CD4-positive, alpha-beta T cell treated with Interleukin-17A for 1 hour (primary cell): ENCODE data around the gene LINS1.

Experiments
- DNase-seq: peaks from one replicate; pipeline ENCODE4 v3.0.0-alpha.2; 2020

The LINS1 gene, protein sequence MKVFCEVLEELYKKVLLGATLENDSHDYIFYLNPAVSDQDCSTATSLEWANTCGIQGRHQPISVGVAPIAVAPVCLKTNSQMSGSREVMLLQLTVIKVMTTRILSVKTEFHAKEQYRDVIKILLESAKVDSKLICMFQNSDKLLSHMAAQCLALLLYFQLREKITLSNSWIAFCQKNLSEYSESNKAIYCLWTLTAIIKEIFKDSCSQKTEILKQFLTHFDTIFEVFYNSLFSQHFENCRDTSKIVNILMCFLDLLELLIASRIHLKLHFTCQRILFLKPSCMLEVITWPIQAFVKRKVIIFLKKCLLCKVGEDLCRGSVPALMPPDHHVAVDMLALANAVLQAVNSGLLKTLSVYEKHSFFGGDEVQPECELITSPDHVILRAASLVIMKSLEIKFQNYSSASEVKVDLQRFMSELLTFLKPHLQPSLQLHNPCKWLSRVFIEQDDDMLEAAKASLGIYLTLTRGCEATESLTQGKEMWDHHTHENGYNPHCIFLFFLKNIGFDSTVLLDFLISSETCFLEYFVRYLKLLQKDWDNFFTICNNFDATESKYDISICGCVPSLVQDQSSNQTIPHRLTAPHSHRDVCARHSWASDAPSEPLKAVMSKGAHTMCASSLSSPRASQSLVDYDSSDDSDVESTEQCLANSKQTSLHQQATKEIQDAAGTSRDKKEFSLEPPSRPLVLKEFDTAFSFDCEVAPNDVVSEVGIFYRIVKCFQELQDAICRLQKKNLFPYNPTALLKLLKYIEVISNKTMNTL

DNA sequence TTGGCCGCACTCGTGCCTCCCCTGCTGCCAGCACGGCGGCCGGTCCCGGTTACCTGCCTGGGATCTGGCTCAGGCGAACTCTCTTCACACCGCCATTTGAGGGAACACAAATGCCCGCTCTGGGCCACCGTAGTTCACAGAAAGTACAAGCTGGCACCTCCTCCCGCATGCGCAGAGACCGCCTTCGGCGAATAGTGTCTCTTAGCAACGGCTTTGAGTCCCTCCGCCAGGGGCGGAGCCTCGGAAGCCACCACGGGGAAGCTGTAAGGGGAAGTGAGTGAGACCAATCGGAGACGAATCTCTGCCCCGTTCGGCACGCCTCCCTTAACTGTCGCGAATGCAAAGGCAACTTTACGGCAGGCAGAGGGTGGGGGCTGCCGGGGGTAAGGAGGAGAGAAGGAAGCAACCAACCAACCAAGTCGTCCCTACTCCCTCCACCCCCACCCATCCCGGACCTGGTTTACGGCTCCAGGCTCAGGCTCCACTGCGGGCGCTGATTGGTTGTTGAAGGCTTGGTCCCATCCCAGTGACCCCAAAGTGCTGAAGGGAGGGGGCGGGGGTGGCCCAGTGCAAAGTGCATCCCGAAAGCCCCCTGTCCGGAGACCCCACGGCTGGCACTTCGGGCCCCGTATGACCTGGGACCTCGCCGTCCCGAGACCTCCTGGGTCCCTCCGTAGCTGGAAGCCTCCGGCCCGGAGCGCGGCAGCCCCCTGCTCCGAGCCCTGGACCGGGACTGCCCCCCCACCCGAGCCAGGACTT, at the start of gene LINS1, which contains the start of gene ASB7:
Gene LINS1 (minus strand): TSS at position 121 of the 759 bp plus-strand sequence. CDS start 21,342 bp downstream, outside the sequence.
Gene ASB7 (plus strand): TSS at position 526 of the 759 bp plus-strand sequence. CDS start 9,628 bp downstream, outside the sequence.
- DNase-seq: peak; percentile 100

DNA sequence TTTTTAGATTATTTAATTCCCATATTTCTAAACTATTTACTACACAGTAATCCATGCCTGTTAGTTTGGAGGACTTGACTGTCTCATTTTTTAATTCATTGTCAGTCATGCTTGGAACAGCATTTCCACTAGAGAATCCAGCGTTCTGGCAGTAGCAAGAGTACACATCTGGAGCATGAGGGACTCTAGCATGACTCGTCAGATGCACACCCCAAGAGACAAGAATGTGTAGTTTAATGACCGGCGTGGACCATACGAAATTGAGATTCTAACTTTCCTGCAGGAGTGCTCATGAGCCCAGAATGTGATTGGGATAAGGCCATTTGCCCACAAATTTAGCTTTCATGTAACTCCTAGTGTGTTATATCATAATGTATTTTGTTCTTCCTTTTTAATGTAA, 49.3 kb upstream of the LINS1 start:
- DNase-seq: no peak

DNA sequence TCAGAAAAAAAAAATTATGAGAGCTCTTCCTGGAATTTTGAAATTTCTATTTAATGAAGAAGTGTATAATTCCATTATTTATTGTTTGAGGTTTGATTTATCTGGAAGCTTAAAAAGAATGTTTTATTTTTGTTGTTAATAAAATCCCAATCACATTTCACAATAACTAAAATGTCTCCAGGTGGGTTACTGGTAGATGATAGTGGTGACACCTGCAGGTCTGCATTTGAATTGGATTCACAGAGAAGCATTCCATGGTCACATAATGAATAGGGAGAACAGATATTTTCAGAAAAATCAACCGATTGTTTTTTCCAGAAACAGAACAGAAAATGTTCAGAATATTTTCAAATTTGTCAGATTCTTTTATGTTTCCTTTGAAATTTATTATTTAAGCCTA, 48.7 kb upstream of the LINS1 start:
- DNase-seq: no peak

DNA sequence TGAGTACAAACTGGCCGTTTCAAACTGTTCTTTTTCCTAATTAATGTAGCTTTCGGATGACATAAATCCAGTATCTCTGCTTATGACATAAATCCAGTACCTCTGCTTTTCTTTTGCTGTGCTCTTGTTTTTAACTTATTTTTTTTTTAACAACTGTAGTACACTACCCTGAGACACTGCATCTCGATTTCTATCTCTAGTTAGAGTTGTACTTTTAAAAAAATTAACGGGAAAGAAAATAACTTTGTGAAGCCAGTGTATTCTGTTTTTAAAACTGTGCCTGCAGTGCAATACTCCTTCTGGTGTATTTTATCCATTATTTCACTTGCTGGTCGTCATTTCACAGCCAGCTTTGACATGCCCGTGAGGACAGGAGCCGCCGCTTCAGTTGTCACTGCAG, 47.0 kb upstream of the LINS1 start:
- no peak for DNase-seq

DNA sequence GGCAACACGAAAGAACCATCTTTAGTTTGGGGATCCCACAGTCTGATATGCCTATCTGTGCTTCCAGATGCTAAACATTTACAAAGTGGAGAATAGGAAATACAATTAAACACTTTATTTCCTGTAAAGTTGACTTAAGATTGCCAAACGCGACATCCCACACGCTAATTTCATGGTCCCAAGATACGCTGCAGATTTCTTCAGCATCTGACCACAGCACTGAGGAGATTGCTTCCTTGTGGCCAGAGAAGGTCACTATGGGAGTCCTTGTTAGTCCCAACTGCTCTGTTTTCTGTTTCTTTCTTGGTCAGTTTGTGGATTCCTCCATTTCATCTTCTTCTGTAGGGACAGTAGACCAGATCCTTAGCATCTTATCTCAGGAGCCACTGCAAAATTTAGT, 43.7 kb upstream of the LINS1 start:
- DNase-seq: no peak

DNA sequence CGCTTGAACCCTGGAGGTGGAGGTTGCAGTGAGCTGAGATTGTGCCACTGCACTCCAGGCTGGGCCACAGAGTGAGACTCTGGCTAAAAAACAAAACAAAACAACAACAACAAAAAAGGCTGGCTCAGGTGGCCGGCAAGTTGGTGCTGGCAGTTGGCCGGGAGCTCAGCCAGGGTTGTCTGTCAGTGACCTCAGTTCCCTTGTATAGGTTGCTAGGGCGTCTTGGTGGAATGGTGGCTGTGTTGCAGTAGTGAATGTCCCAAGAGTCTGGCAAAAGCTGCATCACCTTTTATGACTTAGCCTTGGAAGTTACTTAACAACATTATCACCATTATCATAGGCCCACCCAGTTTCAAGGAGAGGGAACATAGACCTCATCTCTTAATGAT, 41.0 kb upstream of the LINS1 start:
- no peak for DNase-seq

DNA sequence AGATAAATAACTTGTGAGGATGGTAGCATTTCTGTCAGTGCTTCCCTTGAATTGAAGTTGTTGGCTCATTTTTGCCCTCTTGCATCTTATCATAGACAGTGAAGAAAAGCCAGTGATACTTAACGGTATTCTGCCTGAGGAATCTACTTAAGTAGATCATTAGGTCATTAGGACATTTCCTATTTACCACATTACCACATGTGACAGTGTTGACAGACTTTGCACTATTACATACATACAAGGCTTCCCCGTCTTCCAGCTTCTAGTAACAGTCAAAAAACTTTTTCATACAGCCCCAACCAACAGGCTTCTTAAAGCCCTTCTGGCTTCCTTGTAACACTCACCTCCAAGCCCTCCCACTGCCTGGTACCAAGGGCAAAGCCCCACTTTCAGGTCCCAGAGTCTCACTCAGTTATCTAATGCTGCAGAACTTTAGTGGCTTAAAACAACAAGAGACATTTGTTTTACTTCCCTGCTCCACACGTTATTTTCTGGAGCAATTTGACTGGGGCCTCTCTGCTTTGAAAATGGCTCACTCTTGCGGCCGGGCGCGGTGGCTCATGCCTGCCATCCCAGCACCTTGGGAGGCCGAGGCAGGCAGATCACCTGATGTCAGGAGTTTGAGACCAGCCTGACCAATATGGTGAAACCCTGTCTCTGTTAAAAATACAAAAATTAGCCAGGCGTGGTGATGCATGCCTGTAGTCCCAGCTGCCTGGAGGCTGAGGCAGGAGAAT, 40.4 kb upstream of the LINS1 start:
- no peak for DNase-seq

DNA sequence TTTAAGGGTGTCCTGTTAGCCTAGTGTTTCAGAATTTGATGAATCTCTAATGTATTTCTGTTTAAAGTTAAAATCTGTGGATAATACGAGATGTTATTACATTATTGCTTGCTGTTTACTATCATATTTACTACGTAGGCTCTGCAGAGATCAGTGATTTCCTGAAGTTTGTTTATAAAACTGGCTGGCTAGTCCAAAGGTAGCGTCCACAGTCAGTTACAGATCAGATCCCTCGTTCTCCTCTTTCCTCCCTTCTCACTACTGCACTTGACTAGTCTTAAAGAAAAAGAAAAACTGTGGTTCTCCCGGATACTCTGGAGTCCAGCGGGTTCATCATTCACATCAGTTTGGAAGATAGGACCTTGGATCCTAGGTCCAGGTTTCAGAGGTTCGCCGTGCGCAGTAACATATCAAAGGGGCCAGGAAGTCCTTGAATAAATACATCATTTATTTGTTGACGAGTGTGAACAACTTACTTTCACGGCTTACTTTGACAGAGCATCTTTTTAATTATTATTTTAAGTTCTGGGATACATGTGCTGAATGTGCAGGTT, 36.3 kb upstream of the LINS1 start:
- no peak for DNase-seq

DNA sequence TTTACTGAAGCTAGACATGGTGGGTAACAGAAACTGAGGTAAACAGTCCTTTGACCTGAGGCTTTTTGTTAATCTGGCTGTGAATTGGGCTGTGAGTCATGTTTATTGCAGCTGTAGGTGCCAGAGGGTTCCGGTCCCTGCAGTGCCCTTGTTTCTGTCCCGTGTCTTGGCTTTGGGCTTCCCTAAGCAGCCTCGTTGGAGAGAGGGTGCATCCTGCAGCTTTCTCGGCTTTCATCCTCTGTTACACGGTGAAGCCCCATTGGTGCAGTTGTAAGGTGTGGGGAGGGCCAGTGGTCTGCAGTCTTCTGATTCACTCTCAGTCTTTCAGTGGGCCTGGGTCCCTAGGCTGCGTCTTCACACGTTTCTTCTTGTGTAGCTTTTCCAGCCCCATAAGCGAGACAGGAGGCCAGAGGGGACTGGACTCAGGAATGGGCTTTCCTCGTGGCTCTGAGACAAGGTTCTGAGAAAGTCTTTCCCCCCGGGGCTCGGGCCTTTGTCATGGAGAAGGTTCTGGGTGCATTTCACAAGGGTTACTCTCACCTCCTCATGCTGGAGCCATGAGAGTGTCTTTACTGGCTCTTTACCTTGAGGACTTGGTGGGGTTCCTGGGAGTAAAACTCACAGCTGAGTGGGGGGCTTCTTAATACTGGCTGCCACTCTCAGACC, 33.6 kb upstream of the LINS1 start:
- DNase-seq: no peak

DNA sequence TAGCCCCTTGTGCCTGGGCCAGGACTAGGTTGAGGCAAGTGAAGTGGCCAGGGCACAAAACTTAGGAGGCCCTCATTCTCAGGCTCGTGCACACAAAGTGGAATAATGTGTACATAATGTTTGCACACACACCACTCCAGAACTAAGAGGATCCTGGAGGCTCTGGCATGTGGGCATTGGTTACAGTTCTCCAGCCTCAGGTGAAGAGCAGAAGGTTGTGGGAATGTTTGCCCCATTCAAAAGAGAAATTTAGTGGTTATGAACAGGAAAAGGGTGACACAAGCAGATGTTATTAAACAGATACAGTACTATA, 31.7 kb upstream of the LINS1 start:
- no peak for DNase-seq

DNA sequence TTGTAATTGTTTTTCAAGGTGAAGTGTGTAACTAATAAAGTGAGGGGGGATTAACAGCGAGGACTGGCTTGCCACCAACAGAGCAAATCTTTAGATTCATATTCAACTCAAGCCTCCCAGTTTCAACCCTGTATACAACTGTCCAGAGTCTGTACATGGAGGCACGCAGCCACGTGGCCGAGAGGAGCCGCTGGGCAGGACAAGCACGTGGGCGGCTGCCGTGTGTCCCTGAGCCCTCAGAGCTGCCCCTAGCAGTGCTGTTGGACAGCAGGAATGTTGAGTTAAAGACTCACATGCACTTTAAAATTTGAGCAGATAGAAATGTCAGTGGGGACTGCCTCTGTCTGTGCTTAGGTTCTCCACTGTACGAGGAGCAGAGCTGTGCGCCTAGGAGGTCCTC, 29.8 kb upstream of the LINS1 start:
- DNase-seq: no peak

DNA sequence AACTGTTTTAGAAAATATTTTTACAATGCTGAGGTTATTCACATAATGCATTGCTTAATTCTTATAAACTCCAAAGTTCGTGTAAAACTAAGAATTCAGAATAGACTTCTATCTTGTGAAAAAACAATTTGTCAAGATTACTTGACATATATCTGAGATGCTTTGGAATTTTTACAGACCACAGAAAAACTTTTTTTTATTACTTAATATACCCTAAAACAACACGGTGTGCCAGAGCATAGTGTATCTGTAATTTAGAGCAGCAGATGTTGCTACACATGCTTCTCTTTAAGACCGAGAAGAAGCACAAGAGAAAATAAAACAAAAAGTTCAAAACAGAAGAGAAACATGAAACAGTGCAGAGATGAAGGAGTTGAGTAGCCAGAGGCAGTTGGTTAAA, 26.8 kb upstream of the LINS1 start:
- no peak for DNase-seq

DNA sequence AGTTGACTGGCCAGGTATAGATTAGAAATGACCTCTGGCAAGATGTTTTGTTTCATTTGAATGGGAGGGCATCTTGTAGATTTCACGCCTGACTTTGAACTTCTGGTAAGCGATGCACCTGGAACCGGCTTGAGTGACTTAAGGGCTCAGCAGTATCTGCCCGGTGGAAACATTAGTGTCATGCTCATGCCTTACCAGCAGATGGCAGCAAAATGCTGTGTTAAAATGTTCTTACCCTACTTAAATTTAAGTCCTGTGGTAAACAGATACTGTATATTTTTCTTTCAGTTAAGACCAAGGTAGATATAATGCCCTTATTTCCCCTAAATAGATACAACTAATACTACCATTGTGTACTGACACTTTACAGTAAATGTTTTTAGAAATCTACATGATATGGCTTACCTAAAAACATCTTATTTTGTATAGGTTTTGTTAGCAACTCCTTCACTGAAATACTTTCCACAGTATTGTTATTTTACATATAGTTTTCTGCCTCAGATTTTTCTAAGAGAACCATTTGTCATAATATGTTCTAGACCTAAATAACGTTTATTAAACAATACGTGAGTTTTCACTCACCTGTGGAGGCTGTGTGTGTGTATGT, 25.9 kb upstream of the LINS1 start:
- peak; percentile 82 for DNase-seq

DNA sequence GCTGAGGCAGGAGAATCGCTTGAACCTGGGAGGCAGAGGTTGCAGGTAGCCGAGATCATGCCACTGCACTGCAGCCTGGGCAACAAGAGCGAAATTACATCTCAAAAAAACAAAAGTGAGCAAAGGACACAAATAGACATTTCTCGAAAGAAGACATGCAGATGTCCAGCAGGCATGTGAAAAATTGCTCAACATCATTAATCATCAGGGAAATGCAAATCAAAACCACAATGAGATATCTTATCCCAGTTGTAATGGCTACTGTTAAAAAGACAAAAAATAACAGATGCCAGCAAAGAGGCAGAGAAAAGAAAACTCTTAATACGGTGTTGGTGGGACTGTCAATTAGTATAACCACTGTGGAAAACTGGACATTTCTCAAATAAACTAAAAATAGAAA, 21.3 kb upstream of the LINS1 start:
- no peak for DNase-seq

DNA sequence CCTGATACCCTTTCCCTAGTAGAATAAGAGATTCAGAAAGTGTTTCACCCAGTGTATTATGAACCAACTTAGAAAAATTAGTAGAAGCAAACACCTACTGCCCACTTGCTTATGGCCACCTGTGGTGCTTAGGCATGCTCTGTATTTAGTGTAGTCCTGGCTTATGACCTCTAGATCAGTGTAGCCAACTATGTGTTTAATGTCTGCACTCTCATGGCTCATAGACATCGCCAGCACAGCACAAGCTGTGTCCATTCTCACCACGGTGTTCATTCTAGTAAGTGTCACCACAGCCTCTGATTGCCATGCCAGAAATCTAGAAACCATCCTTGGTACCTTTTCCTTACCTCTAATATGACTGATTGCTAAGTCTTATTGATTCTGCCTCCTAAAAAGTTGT, 14.7 kb upstream of the LINS1 start:
- DNase-seq: no peak

DNA sequence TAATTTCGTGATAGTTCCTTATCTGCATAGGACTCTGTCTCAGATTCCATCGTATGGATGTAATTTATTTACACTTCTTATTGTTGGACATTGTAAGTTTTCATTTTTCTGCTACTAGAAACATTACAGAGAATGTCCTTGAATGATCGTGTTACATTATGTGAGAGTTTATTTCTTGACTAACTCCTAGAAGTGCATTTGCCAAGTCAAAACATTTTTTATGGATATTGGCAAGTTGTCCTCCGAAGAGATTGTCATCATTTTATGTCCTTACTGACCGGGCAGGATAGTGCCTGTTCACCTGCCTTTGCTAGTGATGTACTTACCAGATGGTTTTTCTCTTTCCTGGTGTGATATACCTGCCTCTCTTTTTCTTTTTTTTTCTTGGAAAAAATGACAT, 13.8 kb upstream of the LINS1 start:
- no peak for DNase-seq

DNA sequence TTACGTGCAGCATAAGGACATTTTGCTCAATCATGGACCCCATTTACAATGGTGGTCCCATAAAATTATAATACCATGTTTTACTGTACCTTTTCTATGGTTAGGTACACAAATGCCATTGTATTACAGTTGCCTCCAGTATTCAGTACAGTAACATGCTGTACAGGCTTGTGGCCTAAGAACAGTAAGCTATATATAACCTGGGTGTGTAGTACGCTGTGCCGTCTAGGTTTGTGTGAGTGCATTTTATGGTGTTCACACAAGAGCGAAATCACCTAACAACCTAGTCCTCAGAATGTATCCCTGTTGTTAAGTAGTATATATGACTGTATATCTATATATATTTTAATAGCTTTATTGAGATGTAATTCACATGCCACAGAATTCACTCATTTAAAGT, 12.9 kb upstream of the LINS1 start:
- DNase-seq: no peak

DNA sequence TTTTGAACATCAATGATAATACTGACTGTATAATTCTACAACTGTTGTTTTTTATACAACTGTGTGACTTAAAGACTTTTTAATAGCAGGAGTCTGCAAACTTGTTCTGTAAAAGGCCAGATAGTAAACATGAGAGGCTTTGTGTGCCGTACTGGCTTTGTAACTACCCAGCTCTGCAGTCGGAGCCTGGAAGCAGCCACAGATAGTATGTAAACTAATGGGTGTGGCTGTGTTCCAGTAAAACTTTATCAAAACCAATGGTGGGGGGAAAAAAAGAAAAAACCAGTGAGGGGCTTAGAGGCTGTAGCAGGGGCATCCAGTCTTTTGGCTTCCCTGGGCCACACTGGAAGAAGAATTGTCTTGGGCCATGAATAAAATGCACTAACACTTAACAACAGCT, 12.4 kb upstream of the LINS1 start:
- no peak for DNase-seq

DNA sequence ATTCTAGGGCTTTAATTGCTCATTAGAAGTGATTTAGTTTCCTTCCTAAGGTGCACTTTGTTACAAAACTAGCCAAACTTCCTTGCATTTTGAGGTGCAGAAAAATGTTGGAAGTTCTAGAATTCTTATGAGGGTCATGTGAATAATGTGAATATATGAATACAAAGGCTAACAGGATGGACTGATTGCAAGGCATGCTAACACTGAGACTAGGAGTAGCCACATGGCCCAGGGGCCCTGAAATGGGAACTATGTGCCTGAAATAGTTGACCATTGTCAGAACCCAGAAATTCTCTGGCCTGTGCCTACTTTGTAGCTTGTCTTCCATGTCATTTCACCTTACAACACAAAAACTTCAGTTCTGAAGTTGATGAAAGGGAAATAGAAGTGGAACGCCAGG, 11.2 kb upstream of the LINS1 start:
- DNase-seq: no peak

DNA sequence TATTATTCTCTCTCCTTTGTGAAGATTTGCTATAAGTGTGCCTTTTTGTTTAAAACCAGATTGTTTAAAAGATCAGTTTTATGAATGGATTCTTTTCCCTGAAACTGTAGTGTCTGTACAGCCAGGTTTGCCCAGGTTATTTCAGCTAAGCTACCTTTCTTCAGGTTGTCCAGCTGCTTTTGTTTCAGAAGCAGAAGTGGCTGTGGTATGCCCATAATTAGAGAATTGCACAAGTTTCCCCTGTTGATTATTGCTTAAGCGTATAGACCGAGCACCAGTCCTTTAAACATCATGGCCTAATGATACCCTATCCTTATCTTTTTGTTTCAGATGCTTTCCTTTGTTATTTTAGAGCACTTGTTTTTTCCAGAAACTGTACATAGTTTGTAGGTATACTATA, 10.6 kb upstream of the LINS1 start:
- DNase-seq: no peak

DNA sequence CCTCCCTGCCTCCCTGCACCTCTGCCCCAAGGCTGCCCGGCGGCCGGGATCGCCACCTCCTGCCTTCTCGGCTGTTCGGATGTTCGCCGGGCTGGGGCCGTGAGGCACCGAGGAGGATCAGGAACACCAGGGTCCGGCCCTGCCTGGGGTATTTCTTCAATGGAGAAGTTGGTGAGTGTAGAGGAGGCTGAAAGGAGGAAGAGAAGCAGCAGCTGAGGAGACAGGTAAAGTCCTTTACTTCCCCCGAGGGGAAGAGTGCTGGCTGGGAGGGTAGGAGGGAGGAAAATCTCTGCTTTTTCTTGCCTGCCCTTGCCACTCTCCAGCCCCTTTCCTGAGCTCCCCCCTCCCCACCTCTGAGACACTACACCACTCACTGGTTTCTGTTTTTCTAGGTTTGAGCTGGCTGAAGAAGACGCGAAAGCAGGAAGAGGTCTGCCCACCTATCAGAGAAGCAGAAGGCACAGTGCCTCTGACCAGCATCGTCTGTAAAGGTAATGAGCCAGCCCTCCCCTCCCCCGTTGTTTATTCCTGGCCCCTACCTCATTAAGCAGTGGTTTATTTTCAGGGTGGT, 924 bp upstream of the LINS1 start:
- peak; percentile 63 for DNase-seq
